Activated CD4-positive, CD25-positive, alpha-beta regulatory T cell (primary cell): ENCODE results near the gene ROPN1L.
"Not testable (repeated sequence)": the region's sequence is repeated elsewhere in the genome, so short reads cannot be mapped to it uniquely, and the experiment has no call there.

Experiments used
- DNase-seq, 4 experiments: peaks; one replicate each; lab custom pipeline; 2025; lab: John Stamatoyannopoulos, UW

ROPN1L gene

GRCh38 chr5:10478436-10478835 lies 36.8 kb downstream of the ROPN1L start:
- no peak for DNase-seq

- DNase-seq: no peak
These were observed 37.6 kb downstream of the ROPN1L start for GRCh38 chr5:10479154-10479721.

DNA sequence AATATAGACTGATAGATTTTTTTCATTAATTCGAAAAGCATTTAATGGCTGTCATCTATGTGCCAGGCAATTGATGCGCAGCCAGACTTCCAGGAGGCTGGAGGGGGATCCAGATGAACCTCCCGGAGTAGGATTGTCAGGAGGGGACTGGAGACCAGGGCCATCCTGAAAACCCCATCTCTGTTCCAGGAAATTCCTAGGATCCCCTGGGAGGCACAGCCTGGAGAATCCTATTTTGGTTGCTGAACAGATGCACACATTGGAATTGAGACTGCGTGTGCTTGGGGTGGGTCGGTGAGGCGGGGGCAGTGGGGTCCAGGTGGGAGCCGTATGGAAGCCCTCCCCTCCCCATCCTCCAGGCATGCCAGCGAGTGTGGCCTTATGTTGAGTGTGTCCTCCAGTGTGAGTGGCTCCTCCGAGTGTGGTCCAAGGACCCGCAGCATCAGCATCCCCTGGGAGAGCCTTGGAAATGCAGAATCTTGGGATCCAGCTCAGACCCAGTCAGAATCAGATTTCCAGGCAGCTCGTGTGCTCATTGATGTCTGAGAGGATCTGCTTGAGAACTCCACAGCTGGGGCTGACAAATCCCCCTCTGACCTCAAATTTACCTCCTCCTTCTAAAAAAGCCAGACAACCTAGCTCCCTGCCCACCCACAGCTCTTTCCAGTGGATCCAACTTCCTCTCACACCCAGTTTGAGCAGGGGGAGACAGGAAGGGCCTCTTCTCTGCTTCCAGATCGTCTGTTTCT lies 38.7 kb downstream of the ROPN1L start:
- DNase-seq: no peak

DNA sequence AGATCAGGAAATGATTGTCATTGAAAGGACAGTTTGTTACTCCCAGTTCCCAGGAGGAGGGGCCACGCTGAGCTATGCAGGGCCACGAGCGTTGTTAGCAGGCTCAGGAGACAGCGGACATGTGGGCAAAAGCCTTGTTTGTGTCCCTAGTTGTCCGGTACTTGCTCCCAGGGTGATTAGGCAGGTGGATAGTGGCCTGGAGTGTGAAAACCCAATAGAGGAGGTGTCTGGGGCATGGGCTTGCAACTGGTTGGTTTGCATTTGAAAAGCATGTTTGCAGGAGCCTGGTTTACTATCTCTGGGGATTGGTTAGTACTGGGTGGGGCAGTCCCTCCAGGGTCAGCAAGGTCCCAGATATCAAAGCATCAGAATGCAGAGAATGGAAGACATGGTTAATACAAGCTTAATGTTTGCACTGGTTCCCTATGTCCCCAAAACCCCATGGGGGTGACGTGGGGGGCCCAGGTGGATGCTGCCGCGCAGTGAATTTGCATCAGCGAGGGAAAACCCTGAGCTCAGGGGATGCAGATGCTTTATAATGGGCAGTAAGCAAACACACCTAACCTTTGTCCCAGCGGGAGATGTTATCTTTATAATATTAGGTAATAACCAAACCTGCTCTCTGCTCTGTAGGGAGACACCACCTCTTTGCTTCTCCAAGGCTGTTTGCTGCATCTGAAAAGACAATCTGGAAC lies 39.7 kb downstream of the ROPN1L start:
- no peak for DNase-seq

GRCh38 chr5:10482791-10483530 lies 41.3 kb downstream of the ROPN1L start:
- DNase-seq: no peak

GRCh38 chr5:10484774-10485141 lies 43.1 kb downstream of the ROPN1L start:
- no peak for DNase-seq

DNA sequence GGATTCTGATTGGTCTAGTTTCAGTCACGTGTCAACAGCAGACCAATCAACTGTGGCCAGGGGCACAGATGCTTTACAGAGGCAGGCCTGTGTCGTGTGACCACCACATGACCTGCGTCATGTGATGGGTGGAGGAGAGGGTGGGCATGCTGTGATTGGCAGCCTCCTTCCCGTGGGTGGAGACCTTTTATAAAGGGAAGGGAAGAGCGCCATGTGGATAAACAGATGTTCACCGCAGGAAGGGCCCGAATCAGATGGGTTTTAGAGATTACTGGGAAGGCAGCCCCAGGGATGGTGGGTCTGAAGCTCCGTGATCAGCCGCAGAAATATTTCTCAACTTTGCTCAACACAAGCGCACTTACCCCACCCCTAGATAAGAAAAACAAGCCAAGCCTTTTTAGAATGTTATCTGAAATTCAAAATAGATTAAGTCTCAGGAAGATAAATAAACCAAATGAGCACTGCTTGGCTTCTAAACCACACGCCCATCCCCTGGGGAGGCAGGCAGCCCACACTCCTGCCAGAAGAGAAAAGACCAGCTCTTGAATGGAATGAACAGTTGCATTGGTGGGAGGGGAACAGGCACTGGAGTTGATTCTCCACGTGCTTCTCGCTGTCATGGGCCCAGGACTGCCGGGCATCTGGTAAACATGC lies 43.6 kb downstream of the ROPN1L start:
- DNase-seq: no peak

DNA sequence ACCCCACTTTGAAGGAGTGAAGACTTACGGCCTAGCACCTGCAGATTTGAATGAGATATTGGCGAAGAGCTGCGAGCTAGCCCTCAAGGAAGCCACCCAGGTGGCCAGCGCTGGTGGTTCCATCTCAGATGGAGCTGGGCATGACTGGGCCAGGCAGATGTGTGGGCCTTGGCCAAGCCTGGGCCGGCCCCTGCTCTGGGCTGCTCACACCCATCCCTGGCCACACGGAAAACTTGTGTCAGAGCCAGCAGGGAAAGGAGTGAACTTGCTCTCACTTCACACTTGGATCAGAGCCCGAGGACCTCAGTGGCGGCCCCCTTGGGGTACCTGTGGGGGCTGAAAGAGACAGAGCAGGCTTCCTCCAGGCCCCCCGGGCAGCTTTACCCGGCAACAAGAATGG lies 44.2 kb downstream of the ROPN1L start:
- DNase-seq: no peak

- no peak for DNase-seq
These were observed 45.0 kb downstream of the ROPN1L start for GRCh38 chr5:10486511-10487344.

- DNase-seq: no peak
These were observed 46.5 kb downstream of the ROPN1L start for GRCh38 chr5:10488144-10488543.

- DNase-seq: no peak
These were observed 48.2 kb downstream of the ROPN1L start for GRCh38 chr5:10489810-10490426.

DNA sequence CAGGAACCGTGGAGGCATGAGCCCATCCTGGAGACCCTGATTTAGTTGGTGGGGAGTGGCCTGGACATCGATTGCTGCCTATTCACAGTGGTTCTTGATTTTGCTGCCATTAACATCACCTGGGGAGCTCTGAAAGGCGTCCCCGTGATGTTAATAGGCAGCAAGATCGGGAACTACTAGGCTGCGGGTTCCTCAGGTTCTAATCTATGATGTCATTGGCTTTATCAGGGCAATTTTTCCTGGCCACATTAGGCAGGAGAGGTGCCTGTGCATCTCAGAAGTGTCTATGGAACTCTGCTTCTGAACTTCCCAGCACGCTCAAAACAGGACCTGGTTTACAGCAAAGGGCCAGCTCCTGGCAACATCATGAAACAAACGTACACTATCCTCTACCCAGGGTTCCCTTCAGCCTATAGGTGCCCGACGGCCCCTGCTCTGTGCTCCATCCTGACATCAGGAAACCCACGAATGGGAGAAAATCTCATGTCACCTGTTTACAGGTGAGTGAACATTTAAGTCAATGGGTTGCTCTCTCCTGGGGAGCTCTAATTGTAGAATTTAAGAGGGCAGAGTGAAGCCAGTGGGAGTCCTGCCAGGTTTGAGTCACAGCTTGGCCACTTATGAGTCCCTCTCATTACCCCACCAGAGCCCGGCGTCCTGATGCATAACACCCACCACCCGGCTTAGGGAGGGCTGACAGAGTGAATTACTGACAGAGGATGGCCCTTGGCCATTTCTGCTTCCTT lies 49.4 kb downstream of the ROPN1L start:
- DNase-seq: no peak

DNA sequence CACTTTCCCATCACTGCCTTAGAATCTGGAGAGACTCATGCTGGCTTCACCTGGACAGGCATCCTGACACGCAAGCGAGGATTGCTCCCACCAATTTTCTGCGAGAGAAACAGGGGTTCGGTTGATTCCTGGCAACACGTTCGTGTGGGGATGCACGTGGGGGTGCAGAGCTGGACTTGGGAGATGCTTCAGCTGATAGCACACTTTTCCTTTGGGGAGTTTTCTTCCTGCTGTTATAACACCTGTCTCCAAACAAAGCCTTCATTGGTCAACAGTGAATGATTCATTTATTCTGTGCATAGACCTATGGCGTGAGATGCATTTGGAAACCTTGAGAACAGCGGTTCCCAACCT lies 50.0 kb downstream of the ROPN1L start:
- no peak for DNase-seq

DNA sequence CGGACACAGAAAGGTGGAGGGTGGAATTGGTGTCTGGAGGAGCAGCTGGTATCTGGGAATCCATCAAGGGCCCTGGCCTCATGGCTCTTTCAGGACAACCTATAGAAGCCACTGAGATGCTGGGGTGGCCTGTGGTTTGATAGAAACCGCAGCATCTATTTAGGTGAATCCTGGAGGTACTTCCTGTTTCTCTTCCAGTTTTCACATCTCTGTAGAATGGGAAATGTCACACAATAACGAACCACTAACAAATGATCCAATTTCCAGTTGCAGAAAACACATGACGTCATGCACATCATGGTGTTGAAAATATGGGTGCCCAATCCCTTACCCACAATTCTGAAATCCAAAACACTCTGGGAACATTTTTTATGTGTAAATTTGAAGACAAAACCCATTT lies 52.2 kb downstream of the ROPN1L start:
- no peak for DNase-seq

DNA sequence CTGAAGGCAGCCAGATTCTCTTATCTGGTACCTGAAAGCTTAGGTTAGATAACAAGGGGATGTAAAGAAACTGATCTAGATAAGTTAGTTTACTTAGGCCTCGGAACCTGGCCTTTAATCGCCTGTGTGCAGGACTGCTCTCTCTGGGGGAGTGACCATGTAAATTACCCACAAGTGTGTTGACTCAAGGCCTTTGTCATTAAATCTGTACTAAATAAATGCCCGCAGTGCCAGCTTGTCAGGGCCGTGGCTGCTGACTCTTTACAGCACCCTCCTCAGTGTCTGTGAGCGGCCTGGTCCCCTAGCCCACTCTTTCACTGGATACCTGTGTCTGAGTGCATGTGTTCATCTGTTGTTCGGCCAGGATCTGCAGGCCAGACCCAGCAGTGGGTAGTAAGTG lies 52.8 kb downstream of the ROPN1L start:
- DNase-seq: not testable (repeated sequence)

GRCh38 chr5:10497554-10497953 lies 55.9 kb downstream of the ROPN1L start:
- DNase-seq: no peak

- no peak for DNase-seq
These were observed 56.7 kb downstream of the ROPN1L start for GRCh38 chr5:10498350-10498749.

DNA sequence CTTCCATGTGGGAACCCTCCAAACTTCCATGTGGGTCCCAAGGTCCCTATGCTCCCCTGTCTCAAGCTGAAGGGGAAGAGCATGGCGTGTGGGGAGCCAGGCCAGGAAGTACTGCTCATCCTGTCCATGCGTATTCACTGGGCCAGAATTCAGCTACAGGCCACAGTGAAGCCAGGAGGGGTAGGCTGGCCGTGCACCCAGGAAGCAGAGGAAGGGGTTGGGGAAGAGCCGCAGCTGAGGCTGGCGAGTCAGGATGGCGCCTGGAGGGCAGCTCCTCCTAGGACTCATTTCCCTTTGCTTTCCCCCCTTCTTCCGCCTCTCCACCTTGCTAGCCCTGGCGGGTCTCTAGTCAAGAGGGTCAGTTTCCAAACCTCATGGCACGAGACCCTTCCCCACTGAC lies 57.4 kb downstream of the ROPN1L start:
- DNase-seq: no peak

GRCh38 chr5:10499776-10500175 lies 58.1 kb downstream of the ROPN1L start:
- no peak for DNase-seq

- no peak for DNase-seq
These were observed 59.0 kb downstream of the ROPN1L start for GRCh38 chr5:10500669-10501068.
